ENCODE measurements around the gene TMSB10. TPM values are rescaled to one million over a fixed set of nuclear protein-coding genes. Genes with fewer than 3 reads are reported as not detected.

Gene TMSB10
- total and polyA plus RNA-seq, 2 of the 13 experiments (the other 11 are each of a cell fraction or from before 2014, with no cell fraction given) = 665 to 708 TPM

GRCh38 chr2:84906108-84906899 lies 848 bp downstream of the TMSB10 start (continued):
- no peak for TF ChIP-seq MLXIP (CRISPR knock-in tag; IDR thresholded peaks at IDR 0.05; ENCODE audit: borderline replicate concordance)
- peak; percentile 13 for TF ChIP-seq KDM2A (CRISPR knock-in tag; IDR thresholded peaks at IDR 0.05; ENCODE audit: borderline replicate concordance, low read depth)
- TF ChIP-seq TFDP1 (CRISPR knock-in tag; IDR thresholded peaks at IDR 0.05; ENCODE audit: borderline replicate concordance) = no peak
- TF ChIP-seq SNAI1 (CRISPR knock-in tag; IDR thresholded peaks at IDR 0.05; ENCODE audit: borderline replicate concordance) = no peak; the same call in 1 of the 2 replicates
- TF ChIP-seq TMF1 (CRISPR knock-in tag; IDR thresholded peaks at IDR 0.05; ENCODE audit: low read depth) = no peak
- TF ChIP-seq DRAP1 (CRISPR knock-in tag; IDR thresholded peaks at IDR 0.05) = no peak
- no peak for TF ChIP-seq FOXC1 (CRISPR knock-in tag; IDR thresholded peaks at IDR 0.05; ENCODE audit: borderline replicate concordance)
- no peak for TF ChIP-seq GABPA (IDR thresholded peaks at IDR 0.05; ENCODE audit: low read depth, low read length)
- TF ChIP-seq GABPA (CRISPR knock-in tag; IDR thresholded peaks at IDR 0.05; ENCODE audit: low read depth) = no peak
- TF ChIP-seq SOX13 (IDR thresholded peaks at IDR 0.05) = no peak; the same call in 1 of the 2 replicates
- TF ChIP-seq SOX13 (CRISPR knock-in tag; conservative IDR thresholded peaks at IDR 0.05 in 1 of 2, IDR thresholded peaks at IDR 0.05 in 1 of 2) = peak in 1 of 2 experiments; percentile 26; a peak in 1 of 4 replicates
- TF ChIP-seq ZNF362 (CRISPR knock-in tag; IDR thresholded peaks at IDR 0.05; ENCODE audit: borderline replicate concordance) = no peak
- no peak for TF ChIP-seq ZNF572 (CRISPR knock-in tag; IDR thresholded peaks at IDR 0.05)
- no peak for TF ChIP-seq HDAC2 (CRISPR knock-in tag; IDR thresholded peaks at IDR 0.05)
- TF ChIP-seq LBX2 (CRISPR knock-in tag; IDR thresholded peaks at IDR 0.05; ENCODE audit: borderline replicate concordance) = no peak
- no peak for TF ChIP-seq EED (CRISPR knock-in tag; IDR thresholded peaks at IDR 0.05)
- peak; percentile 7; the same call in 1 of the 2 replicates for TF ChIP-seq HMGXB3 (CRISPR knock-in tag; IDR thresholded peaks at IDR 0.05; ENCODE audit: borderline replicate concordance)
- TF ChIP-seq SNAPC2 (CRISPR knock-in tag; IDR thresholded peaks at IDR 0.05) = no peak

All from HepG2 (cell line).